GM06990 (cell line): ENCODE results near the gene TMC1.

Experiments used
- DNase-seq: peaks from one replicate; pipeline ENCODE4 v3.0.0-alpha.2; 2011; ENCODE audit not compliant: insufficient read length; ENCODE audit errors: extremely low read depth
- H3K27me3 ChIP-seq: replicated peaks from 2 replicates; pipeline ENCODE4 v1.6.0; 2011; ENCODE audit warnings: low read length; ENCODE audit not compliant: control insufficient read depth, insufficient read depth
- H3K36me3 ChIP-seq: 2 replicates; pipeline ENCODE4 v1.5.1; 2011; ENCODE audit warnings: low read length; ENCODE audit not compliant: control insufficient read depth, insufficient read depth
- H3K4me3 ChIP-seq: replicated peaks from 2 replicates; pipeline ENCODE4 v1.5.1; 2011; ENCODE audit warnings: low read depth, mild to moderate bottlenecking, control low read depth, low read length
- TF ChIP-seq, protein P1 (sequence below): IDR thresholded peaks from 2 replicates; pipeline ENCODE4 v1.5.1; 2011; ENCODE audit warnings: low read length, control low read depth, mild to moderate bottlenecking, inconsistent platforms; ENCODE audit not compliant: insufficient read depth, poor library complexity, severe bottlenecking

TMC1 gene

GRCh38 chr9:72633966-72634365 lies 112.6 kb downstream of the TMC1 start:
- no peak overlapping the region for H3K4me3 ChIP-seq

GRCh38 chr9:72635197-72635596 lies 113.8 kb downstream of the TMC1 start:
- H3K36me3 ChIP-seq = no peaks in the 10 kb centered on the region
- DNase-seq = peak; percentile 15
- TF ChIP-seq, protein P1, sequence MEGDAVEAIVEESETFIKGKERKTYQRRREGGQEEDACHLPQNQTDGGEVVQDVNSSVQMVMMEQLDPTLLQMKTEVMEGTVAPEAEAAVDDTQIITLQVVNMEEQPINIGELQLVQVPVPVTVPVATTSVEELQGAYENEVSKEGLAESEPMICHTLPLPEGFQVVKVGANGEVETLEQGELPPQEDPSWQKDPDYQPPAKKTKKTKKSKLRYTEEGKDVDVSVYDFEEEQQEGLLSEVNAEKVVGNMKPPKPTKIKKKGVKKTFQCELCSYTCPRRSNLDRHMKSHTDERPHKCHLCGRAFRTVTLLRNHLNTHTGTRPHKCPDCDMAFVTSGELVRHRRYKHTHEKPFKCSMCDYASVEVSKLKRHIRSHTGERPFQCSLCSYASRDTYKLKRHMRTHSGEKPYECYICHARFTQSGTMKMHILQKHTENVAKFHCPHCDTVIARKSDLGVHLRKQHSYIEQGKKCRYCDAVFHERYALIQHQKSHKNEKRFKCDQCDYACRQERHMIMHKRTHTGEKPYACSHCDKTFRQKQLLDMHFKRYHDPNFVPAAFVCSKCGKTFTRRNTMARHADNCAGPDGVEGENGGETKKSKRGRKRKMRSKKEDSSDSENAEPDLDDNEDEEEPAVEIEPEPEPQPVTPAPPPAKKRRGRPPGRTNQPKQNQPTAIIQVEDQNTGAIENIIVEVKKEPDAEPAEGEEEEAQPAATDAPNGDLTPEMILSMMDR = no peak
- H3K27me3 ChIP-seq = no peaks in the 10 kb centered on the region
- H3K4me3 ChIP-seq = no peak overlapping the region

More at GRCh38 chr9:72633966-72634365, 112.6 kb downstream of the TMC1 start:
- DNase-seq = peak; percentile 11
- TF ChIP-seq, protein P1 = no peak
- Histone ChIP-seq H3K27me3 (no peaks in the 10 kb centered on the region), H3K36me3 (no peaks in the 10 kb centered on the region)

DNA sequence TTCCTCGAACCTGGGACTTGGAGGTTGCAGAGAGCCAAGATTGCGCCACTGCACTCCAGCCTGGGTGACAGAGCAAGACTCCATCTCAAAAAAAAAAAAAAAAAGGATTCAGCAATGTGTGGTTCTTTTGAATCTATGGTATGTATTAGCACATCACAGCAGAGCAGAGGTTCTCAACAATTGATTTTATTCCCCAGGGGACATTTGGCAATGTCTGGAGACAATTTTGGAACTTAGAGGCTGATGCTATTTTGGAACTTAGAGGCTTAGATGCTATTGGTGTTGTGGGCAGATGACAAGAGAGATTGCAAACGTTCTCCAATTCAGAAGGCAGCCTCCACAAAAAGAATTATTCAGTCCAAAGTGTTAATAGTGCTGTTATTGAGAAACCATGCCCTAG lies 115.2 kb downstream of the TMC1 start:
- Histone ChIP-seq H3K4me3 (no peak overlapping the region), H3K36me3 (no peaks in the 10 kb centered on the region), H3K27me3 (no peaks in the 10 kb centered on the region)
- TF ChIP-seq, protein P1 = no peak
- DNase-seq = no peak

DNA sequence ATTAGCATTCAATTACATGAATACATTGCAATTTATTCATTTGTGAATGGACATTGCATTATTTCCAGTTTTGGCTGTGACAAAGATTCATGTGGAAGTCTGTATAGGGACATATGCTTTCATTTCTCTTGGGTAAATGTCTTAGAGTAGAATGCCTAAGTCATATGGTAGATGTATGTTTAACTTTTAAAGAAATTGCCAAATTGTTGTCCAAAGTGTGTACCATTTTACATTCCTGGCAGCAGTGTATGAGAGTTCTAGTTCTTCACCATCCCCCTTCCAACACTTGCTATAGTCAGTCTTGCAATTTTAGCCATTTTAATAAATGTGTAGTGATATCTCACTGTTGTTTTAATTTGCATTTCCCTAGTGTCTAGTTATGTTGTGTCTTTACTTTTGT lies 122.2 kb downstream of the TMC1 start:
- no peaks in the 10 kb centered on the region for H3K27me3 ChIP-seq
- H3K4me3 ChIP-seq = no peak overlapping the region
- no peak for DNase-seq
- no peaks in the 10 kb centered on the region for H3K36me3 ChIP-seq
- TF ChIP-seq, protein P1 = no peak

DNA sequence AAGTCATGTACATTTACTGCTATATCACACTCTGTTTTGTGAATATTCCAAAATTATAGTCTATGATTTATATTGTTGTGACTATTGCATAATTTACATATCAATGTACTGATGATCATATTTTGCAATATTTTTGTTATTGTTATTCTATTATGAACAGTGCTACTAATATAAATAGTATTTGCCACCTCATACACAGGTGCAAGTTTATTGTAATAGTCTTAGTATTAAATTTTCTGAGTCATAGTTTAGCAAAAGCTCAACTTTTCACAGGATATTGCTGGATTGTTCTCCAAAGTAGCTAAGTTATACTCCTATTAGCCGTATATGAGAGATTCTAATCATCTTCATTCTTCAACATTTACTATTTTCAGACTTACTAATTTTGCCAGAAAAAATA lies 124.7 kb downstream of the TMC1 start:
- DNase-seq = no peak
- no peak overlapping the region for H3K4me3 ChIP-seq
- TF ChIP-seq, protein P1 = no peak
- no peaks in the 10 kb centered on the region for H3K27me3 ChIP-seq
- H3K36me3 ChIP-seq = no peaks in the 10 kb centered on the region
